ENCODE results near the gene DNAH14. TPM values are rescaled to one million over a fixed set of nuclear protein-coding genes. Genes with fewer than 3 reads are reported as not detected.

The DNAH14 gene
- total and polyA plus RNA-seq, 2 donors (not counting 1 experiment from before 2014, with no cell fraction given), result not detected

GRCh38 chr1:225360119-225360518, 430.6 kb downstream of the DNAH14 start:
- Mint-ChIP-seq H3K27me3 (peaks cover 9% of the 10 kb centered on the region), H3K27ac (no peak overlapping the region), H3K4me3 (no peak overlapping the region), H3K9me3 (ENCODE audit: insufficient read depth) (no peaks in the 10 kb centered on the region), H3K4me1 (peaks cover 12% of the 10 kb centered on the region)
- no peaks in the 10 kb centered on the region for H4K20me1 ChIP-seq (ENCODE audit: control insufficient read depth, insufficient read depth, low read length, poor library complexity, severe bottlenecking)
- H2AFZ ChIP-seq (ENCODE audit: insufficient read depth, low read depth, low read length, poor library complexity, severe bottlenecking), result no peak overlapping the region
- no CpG with 5 or more reads among the region's 4 CpGs for WGBS (ENCODE audit: insufficient coverage)
- no peak overlapping the region for H3K27ac ChIP-seq (ENCODE audit: low read length in 2 of 2)
- no peaks in the 10 kb centered on the region for H3K27me3 ChIP-seq (replicated peaks in 1 of 4; ENCODE audit: control extremely low read depth in 1 of 4, control insufficient read depth in 3 of 4, insufficient read depth in 4 of 4, low read length in 3 of 4)
- H3K36me3 ChIP-seq (replicated peaks in 1 of 2; ENCODE audit: control extremely low read depth in 1 of 2, control insufficient read depth in 1 of 2, extremely low read depth in 1 of 2, insufficient read depth in 2 of 2, low read length in 1 of 2), result no peaks in the 10 kb centered on the region
- no peaks in the 10 kb centered on the region for H3K9me3 ChIP-seq (ENCODE audit: control extremely low read depth in 1 of 3, control insufficient read depth in 2 of 3, insufficient read depth in 1 of 3, low read length in 2 of 3)
- intact Hi-C loops (cut with micrococcal nuclease), result no loop called here
- H3K4me1 ChIP-seq (ENCODE audit: control insufficient read depth in 2 of 2, insufficient read depth in 2 of 2, low read length in 2 of 2), result no peaks in the 10 kb centered on the region
- H3K9ac ChIP-seq (ENCODE audit: low read length), result no peak overlapping the region
- no peak overlapping the region for H3K4me3 ChIP-seq (ENCODE audit: control extremely low read depth in 1 of 5, extremely low read depth in 1 of 5, insufficient read depth in 1 of 5, low read depth in 2 of 5, low read length in 4 of 5)
- TF ChIP-seq CTCF (IDR thresholded peaks at IDR 0.05) (no peak), EZH2 (IDR thresholded peaks at IDR 0.05; ENCODE audit: borderline replicate concordance, insufficient read depth, low read depth, low read length, poor library complexity, severe bottlenecking) (no peak)
- DNase-seq (no peak), ATAC-seq (ENCODE audit: low read depth) (no peak)
- ChIA-PET CTCF (interaction anchor here (1.0 kb wide), 1 partner anchor 42 kb away, joined by 3 read pairs; no protein-coding TSS in a partner anchor), POLR2A (no interaction called here)
- no peak overlapping the region for H3K4me2 ChIP-seq (replicated peaks; ENCODE audit: low read depth, low read length, poor library complexity, severe bottlenecking)
- H3K79me2 ChIP-seq (ENCODE audit: control insufficient read depth, insufficient read depth, low read length), result no peaks in the 10 kb centered on the region

GRCh38 chr1:225361176-225361575, 431.7 kb downstream of the DNAH14 start:
- ChIA-PET CTCF (no interaction called here), POLR2A (no interaction called here)
- no CpG with 5 or more reads among the region's 1 CpG for WGBS (ENCODE audit: insufficient coverage)
- Histone ChIP-seq H4K20me1 (ENCODE audit: control insufficient read depth, insufficient read depth, low read length, poor library complexity, severe bottlenecking) (no peaks in the 10 kb centered on the region), H3K9ac (ENCODE audit: low read length) (no peak overlapping the region), H3K4me1 (ENCODE audit: control insufficient read depth in 2 of 2, insufficient read depth in 2 of 2, low read length in 2 of 2) (no peaks in the 10 kb centered on the region), H3K4me3 (ENCODE audit: control extremely low read depth in 1 of 5, extremely low read depth in 1 of 5, insufficient read depth in 1 of 5, low read depth in 2 of 5, low read length in 4 of 5) (no peak overlapping the region), H3K27ac (ENCODE audit: low read length in 2 of 2) (no peak overlapping the region), H3K27me3 (replicated peaks in 1 of 4; ENCODE audit: control extremely low read depth in 1 of 4, control insufficient read depth in 3 of 4, insufficient read depth in 4 of 4, low read length in 3 of 4) (no peaks in the 10 kb centered on the region), H3K4me2 (replicated peaks; ENCODE audit: low read depth, low read length, poor library complexity, severe bottlenecking) (no peak overlapping the region), H3K36me3 (replicated peaks in 1 of 2; ENCODE audit: control extremely low read depth in 1 of 2, control insufficient read depth in 1 of 2, extremely low read depth in 1 of 2, insufficient read depth in 2 of 2, low read length in 1 of 2) (no peaks in the 10 kb centered on the region), H3K79me2 (ENCODE audit: control insufficient read depth, insufficient read depth, low read length) (no peaks in the 10 kb centered on the region), H2AFZ (ENCODE audit: insufficient read depth, low read depth, low read length, poor library complexity, severe bottlenecking) (no peak overlapping the region), H3K9me3 (ENCODE audit: control extremely low read depth in 1 of 3, control insufficient read depth in 2 of 3, insufficient read depth in 1 of 3, low read length in 2 of 3) (no peaks in the 10 kb centered on the region)
- ATAC-seq (ENCODE audit: low read depth), result no peak
- intact Hi-C loops (cut with micrococcal nuclease), result no loop called here
- TF ChIP-seq CTCF (IDR thresholded peaks at IDR 0.05) (no peak), EZH2 (IDR thresholded peaks at IDR 0.05; ENCODE audit: borderline replicate concordance, insufficient read depth, low read depth, low read length, poor library complexity, severe bottlenecking) (no peak)
- peaks cover 6% of the 10 kb centered on the region for H3K27me3 Mint-ChIP-seq
- peaks cover 12% of the 10 kb centered on the region for H3K4me1 Mint-ChIP-seq
- H3K9me3 Mint-ChIP-seq (ENCODE audit: insufficient read depth), result no peaks in the 10 kb centered on the region
- H3K4me3 Mint-ChIP-seq, result no peak overlapping the region
- H3K27ac Mint-ChIP-seq, result no peak overlapping the region
- DNase-seq, result no peak

Data from B cell (primary cell).